ENCODE results near the gene KCNH2. TPM values are rescaled to one million over a fixed set of nuclear protein-coding genes. Genes with fewer than 3 reads are reported as not detected.

KCNH2 gene
- total and polyA plus RNA-seq, 5 experiments from 2014 or later, result 0.45 to 2.5 (median 1.5) TPM

GRCh38 chr7:150928541-150928940 lies 49.6 kb downstream of the KCNH2 start:
- ATAC-seq (no peak), DNase-seq (no peak)
- peaks cover 11 to 28% (median 22%) of the 10 kb centered on the region in 4 donors for H3K4me1 Mint-ChIP-seq
- H3K4me3 Mint-ChIP-seq, result no peak overlapping the region
- H3K36me3 Mint-ChIP-seq, result no peaks in the 10 kb centered on the region
- POLR2A ChIA-PET, result no interaction called here
- H3K9me3 Mint-ChIP-seq, result no peaks in the 10 kb centered on the region
- H3K27ac Mint-ChIP-seq, result no peak overlapping the region
- peaks cover 2 to 15% (median 6%) of the 10 kb centered on the region in 5 donors for H3K27me3 Mint-ChIP-seq

- Mint-ChIP-seq H3K36me3 (no peaks in the 10 kb centered on the region), H3K27me3 (peaks cover 2 to 15% (median 6%) of the 10 kb centered on the region in 5 donors), H3K27ac (no peak overlapping the region), H3K4me3 (no peak overlapping the region), H3K9me3 (no peaks in the 10 kb centered on the region), H3K4me1 (peaks cover 11 to 31% (median 23%) of the 10 kb centered on the region in 4 donors)
- no peak for DNase-seq
- ATAC-seq, result no peak
- POLR2A ChIA-PET, result no interaction called here
Observed at GRCh38 chr7:150927956-150928344, 50.2 kb downstream of the KCNH2 start.

GRCh38 chr7:150927157-150927955 lies 50.8 kb downstream of the KCNH2 start:
- Mint-ChIP-seq H3K36me3 (no peaks in the 10 kb centered on the region), H3K4me3 (no peak overlapping the region), H3K9me3 (no peaks in the 10 kb centered on the region), H3K27me3 (peaks cover 2 to 15% (median 6%) of the 10 kb centered on the region in 5 donors), H3K4me1 (peaks cover 11 to 35% (median 26%) of the 10 kb centered on the region in 4 donors), H3K27ac (no peak overlapping the region)
- POLR2A ChIA-PET, result no interaction called here
- DNase-seq (no peak), ATAC-seq (no peak)

- Mint-ChIP-seq H3K4me1 (peaks cover 11 to 29% (median 22%) of the 10 kb centered on the region in 4 donors), H3K4me3 (no peak overlapping the region), H3K9me3 (no peaks in the 10 kb centered on the region), H3K27me3 (peaks cover 2 to 15% (median 6%) of the 10 kb centered on the region in 5 donors), H3K27ac (no peak overlapping the region), H3K36me3 (no peaks in the 10 kb centered on the region)
- ATAC-seq (no peak), DNase-seq (no peak)
- POLR2A ChIA-PET, result interaction anchor here (1.2 kb wide), 1 partner anchor 11 kb away, joined by 5 read pairs; no protein-coding TSS in a partner anchor
Observed at GRCh38 chr7:150926066-150926465, 52.1 kb downstream of the KCNH2 start.

- DNase-seq (peak in 2 of 10 donors; percentile 19 to 29), ATAC-seq (peak in 1 of 2 donors; percentile 53)
- Mint-ChIP-seq H3K27ac (peak overlapping the region in 1 of 10 donors; percentile 69), H3K9me3 (no peaks in the 10 kb centered on the region), H3K36me3 (no peaks in the 10 kb centered on the region), H3K4me1 (peaks cover 11 to 26% (median 17%) of the 10 kb centered on the region in 4 donors), H3K27me3 (peaks cover 2 to 23% (median 6%) of the 10 kb centered on the region in 5 donors), H3K4me3 (peak overlapping the region in 9 of 10 donors; percentile 5 to 84 (median 57))
- POLR2A ChIA-PET, result interaction anchor here (0.6 kb wide), 1 partner anchor 240 kb away, joined by 7 read pairs; no protein-coding TSS in a partner anchor
Observed at GRCh38 chr7:150924369-150924781, 53.7 kb downstream of the KCNH2 start.

- Mint-ChIP-seq H3K27me3 (peaks cover 6 to 27% (median 10%) of the 10 kb centered on the region in 5 donors), H3K36me3 (no peaks in the 10 kb centered on the region), H3K4me1 (peaks cover 11 to 26% (median 17%) of the 10 kb centered on the region in 4 donors), H3K4me3 (peak overlapping the region in 1 of 10 donors; percentile 57), H3K27ac (peak overlapping the region in 1 of 10 donors; percentile 69), H3K9me3 (no peaks in the 10 kb centered on the region)
- DNase-seq (no peak), ATAC-seq (no peak)
- POLR2A ChIA-PET, result interaction anchor here (0.6 kb wide), 1 partner anchor 241 kb away, joined by 7 read pairs; no protein-coding TSS in a partner anchor
Observed at GRCh38 chr7:150923802-150924201, 54.3 kb downstream of the KCNH2 start.

GRCh38 chr7:150923196-150923595 lies 54.9 kb downstream of the KCNH2 start:
- POLR2A ChIA-PET, result no interaction called here
- Mint-ChIP-seq H3K27ac (no peak overlapping the region), H3K27me3 (peaks cover 6 to 27% (median 10%) of the 10 kb centered on the region in 5 donors), H3K9me3 (no peaks in the 10 kb centered on the region), H3K36me3 (no peaks in the 10 kb centered on the region), H3K4me1 (peaks cover 11 to 26% (median 17%) of the 10 kb centered on the region in 4 donors), H3K4me3 (no peak overlapping the region)
- ATAC-seq (no peak), DNase-seq (no peak)

- H3K27me3 Mint-ChIP-seq, result peaks cover 10 to 27% (median 11%) of the 10 kb centered on the region in 5 donors
- H3K4me3 Mint-ChIP-seq, result no peak overlapping the region
- no peak overlapping the region for H3K27ac Mint-ChIP-seq
- H3K4me1 Mint-ChIP-seq, result peaks cover 1 to 14% (median 7%) of the 10 kb centered on the region in 4 donors
- ATAC-seq (no peak), DNase-seq (no peak)
- POLR2A ChIA-PET, result no interaction called here
- no peaks in the 10 kb centered on the region for H3K9me3 Mint-ChIP-seq
- H3K36me3 Mint-ChIP-seq, result no peaks in the 10 kb centered on the region
Observed at GRCh38 chr7:150919160-150919559, 59.0 kb downstream of the KCNH2 start.

- POLR2A ChIA-PET, result no interaction called here
Observed at GRCh38 chr7:150918378-150918777, 59.7 kb downstream of the KCNH2 start.

GRCh38 chr7:150917969-150918368 lies 60.2 kb downstream of the KCNH2 start:
- H3K36me3 Mint-ChIP-seq, result no peaks in the 10 kb centered on the region
- H3K4me1 Mint-ChIP-seq, result peaks cover 0 to 7% (median 2%) of the 10 kb centered on the region in 4 donors
- no peak for DNase-seq
- POLR2A ChIA-PET, result no interaction called here
- no peak overlapping the region for H3K4me3 Mint-ChIP-seq
- H3K27ac Mint-ChIP-seq, result no peak overlapping the region
- no peaks in the 10 kb centered on the region for H3K9me3 Mint-ChIP-seq
- no peak for ATAC-seq
- peaks cover 9 to 27% (median 11%) of the 10 kb centered on the region in 5 donors for H3K27me3 Mint-ChIP-seq

More at GRCh38 chr7:150918378-150918777, 59.7 kb downstream of the KCNH2 start:
- Mint-ChIP-seq H3K9me3 (no peaks in the 10 kb centered on the region), H3K36me3 (no peaks in the 10 kb centered on the region), H3K27me3 (peaks cover 9 to 27% (median 11%) of the 10 kb centered on the region in 5 donors), H3K4me1 (peaks cover 0 to 7% (median 3%) of the 10 kb centered on the region in 4 donors), H3K27ac (no peak overlapping the region), H3K4me3 (no peak overlapping the region)
- DNase-seq, result no peak
- no peak for ATAC-seq

GRCh38 chr7:150916670-150917069 lies 61.5 kb downstream of the KCNH2 start:
- peaks cover 9 to 27% (median 11%) of the 10 kb centered on the region in 5 donors for H3K27me3 Mint-ChIP-seq
- POLR2A ChIA-PET, result no interaction called here
- no peaks in the 10 kb centered on the region for H3K4me1 Mint-ChIP-seq
- DNase-seq (no peak), ATAC-seq (no peak)
- H3K27ac Mint-ChIP-seq, result no peak overlapping the region
- H3K4me3 Mint-ChIP-seq, result no peak overlapping the region
- no peaks in the 10 kb centered on the region for H3K9me3 Mint-ChIP-seq
- H3K36me3 Mint-ChIP-seq, result no peaks in the 10 kb centered on the region

- Mint-ChIP-seq H3K27me3 (peaks cover 7 to 28% (median 11%) of the 10 kb centered on the region in 5 donors), H3K4me3 (no peak overlapping the region), H3K4me1 (peaks cover 3 to 10% (median 5%) of the 10 kb centered on the region in 4 donors), H3K9me3 (no peaks in the 10 kb centered on the region), H3K36me3 (no peaks in the 10 kb centered on the region), H3K27ac (no peak overlapping the region)
- POLR2A ChIA-PET, result no interaction called here
- no peak for ATAC-seq
- no peak for DNase-seq
Observed at GRCh38 chr7:150914966-150915365, 63.2 kb downstream of the KCNH2 start.

GRCh38 chr7:150914196-150914595 lies 63.9 kb downstream of the KCNH2 start:
- Mint-ChIP-seq H3K36me3 (no peaks in the 10 kb centered on the region), H3K9me3 (peaks cover 0 to 2% (median 0%) of the 10 kb centered on the region in 9 donors), H3K27me3 (peaks cover 5 to 30% (median 10%) of the 10 kb centered on the region in 5 donors), H3K4me1 (peaks cover 7 to 16% (median 9%) of the 10 kb centered on the region in 4 donors), H3K4me3 (no peak overlapping the region), H3K27ac (no peak overlapping the region)
- DNase-seq (no peak), ATAC-seq (no peak)
- POLR2A ChIA-PET, result no interaction called here

All from naive thymus-derived CD8-positive, alpha-beta T cell (primary cell).